HCT116 (cell line): ENCODE data around the gene LUZP2. TPM values are rescaled to one million over a fixed set of nuclear protein-coding genes. Genes with fewer than 3 reads are reported as not detected.

Experiments
- ATAC-seq: fragments of 200-7000 bp; cut with Tn5 transposase; 2 replicates; pipeline ENCODE4 v1.9.1; 2020; ENCODE audit warnings: mild to moderate bottlenecking, moderate library complexity
- BruUV-seq: library from RNA; stranded (reverse); fragments of 400-500 nt; replicated peaks from 2 replicates; lab custom pipeline; 2021; lab: Mats Ljungman, UMichigan
- CTCF ChIA-PET: fragments of 300-600 bp; sonication (Branson Sonifier 250); formaldehyde crosslinking; loops from one replicate; lab custom pipeline; 2021; ENCODE audit warnings: antibody characterized with exemption; lab: Charles Lee
- POLR2A ChIA-PET: fragments of 300-600, 350-600 bp; sonication (Branson Sonifier 250); formaldehyde crosslinking; loops from one replicate; lab custom pipeline; 2021; ENCODE audit warnings: antibody characterized with exemption; lab: Charles Lee
- RAD21 ChIA-PET, 2 experiments: fragments of 300-600 bp; sonication (Branson Sonifier 250); formaldehyde crosslinking; loops; one replicate each; lab custom pipeline; 2023; ENCODE audit warnings: low total read pairs in 2 of 2; ENCODE audit not compliant: uncharacterized antibody in 2 of 2, unreplicated experiment in 2 of 2, low non-redundant PET in 1 of 2; lab: Charles Lee
- DNase-seq: peaks from one replicate; pipeline ENCODE4 v3.0.0-alpha.2; 2010; ENCODE audit warnings: low read depth, low spot score
- H2AFZ ChIP-seq: fragments of 200-600 bp; shearing (Covaris generic), sonication (generic); 2 replicates; pipeline ENCODE4 v1.6.1; 2017; ENCODE audit warnings: low read depth, mixed run types, mixed read lengths, antibody characterized with exemption, low read length; ENCODE audit not compliant: poor library complexity, severe bottlenecking
- H3K27ac ChIP-seq: 2 replicates; pipeline ENCODE4 v1.5.1; 2012; ENCODE audit warnings: low read depth, low read length
- H3K27me3 ChIP-seq: fragments of 200-600 bp; sonication (generic); 2 replicates; pipeline ENCODE4 v1.6.1; 2016; ENCODE audit warnings: mixed run types, low read length, mixed read lengths; ENCODE audit not compliant: insufficient read depth
- H3K36me3 ChIP-seq, 2 experiments: fragments of 200-500 bp in 1 of 2; fragments of 200-600 bp in 1 of 2; sonication (Bioruptor generic) in 1 of 2; sonication (generic) in 1 of 2; 2 replicates each; pipeline versions ENCODE4 v1.5.1 to v1.6.1; 2014 to 2016; ENCODE audit warnings: low read length in 2 of 2, inconsistent platforms in 1 of 2, mixed read lengths in 1 of 2, mixed run types in 1 of 2; ENCODE audit not compliant: insufficient read depth in 2 of 2, control insufficient read depth in 1 of 2
- H3K4me1 ChIP-seq, 2 experiments: fragments of 200-600 bp in 1 of 2; sonication (generic) in 1 of 2; 2 replicates each; pipeline versions ENCODE4 v1.5.1 to v1.6.1; 2012 to 2017; ENCODE audit warnings: low read length in 2 of 2, inconsistent platforms in 1 of 2, mild to moderate bottlenecking in 1 of 2, mixed read lengths in 1 of 2, mixed run types in 1 of 2, moderate library complexity in 1 of 2; ENCODE audit not compliant: insufficient read depth in 2 of 2, control insufficient read depth in 1 of 2
- H3K4me2 ChIP-seq: fragments of 200-600 bp; sonication (generic); 2 replicates; pipeline ENCODE4 v1.6.1; 2017; ENCODE audit warnings: mixed run types, low read length, mixed read lengths
- H3K4me3 ChIP-seq, 2 experiments: fragments of 200-600 bp in 1 of 2; sonication (generic) in 1 of 2; replicated peaks in 1 of 2; 2 replicates each; pipeline ENCODE4 v1.5.1; 2011 to 2016; ENCODE audit warnings: low read length in 2 of 2, control low read depth in 1 of 2, low read depth in 1 of 2, mild to moderate bottlenecking in 1 of 2, mixed read lengths in 1 of 2, mixed run types in 1 of 2
- H3K79me2 ChIP-seq: fragments of 200-600 bp; sonication (generic); 2 replicates; pipeline ENCODE4 v1.6.1; 2017; ENCODE audit warnings: mild to moderate bottlenecking, mixed run types, low read length, moderate library complexity, mixed read lengths; ENCODE audit not compliant: insufficient read depth
- H3K9ac ChIP-seq: fragments of 200-600 bp; sonication (generic); 2 replicates; pipeline ENCODE4 v1.6.1; 2016; ENCODE audit warnings: low read length, mixed read lengths
- H3K9me2 ChIP-seq: fragments of 200-600 bp; sonication (generic), shearing (Covaris generic); 2 replicates; pipeline ENCODE4 v1.6.1; 2017; ENCODE audit warnings: mixed run types, mild to moderate bottlenecking, moderate library complexity; ENCODE audit not compliant: insufficient read depth
- H3K9me3 ChIP-seq, 2 experiments: fragments of 200-500 bp in 1 of 2; fragments of 200-600 bp in 1 of 2; sonication (Bioruptor generic) in 1 of 2; sonication (generic) in 1 of 2; 2 replicates each; pipeline ENCODE4 v1.6.1; 2014 to 2017; ENCODE audit warnings: low read length in 2 of 2, mixed read lengths in 2 of 2, inconsistent platforms in 1 of 2, low read depth in 1 of 2, mild to moderate bottlenecking in 1 of 2, mixed run types in 1 of 2, moderate library complexity in 1 of 2; ENCODE audit not compliant: control insufficient read depth in 1 of 2, insufficient read depth in 1 of 2
- H4K20me1 ChIP-seq: fragments of 200-600 bp; sonication (generic), shearing (Covaris generic); 2 replicates; pipeline ENCODE4 v1.6.1; 2017; ENCODE audit warnings: mixed run types, mild to moderate bottlenecking, moderate library complexity; ENCODE audit not compliant: insufficient read depth
- CEBPB ChIP-seq: IDR thresholded peaks from 2 replicates; pipeline ENCODE4 v1.6.1; 2012; ENCODE audit warnings: low read depth
- CTCF ChIP-seq, 3 experiments: fragments of 200-600 bp in 1 of 3; sonication (generic) in 1 of 3; IDR thresholded peaks in 2 of 3; conservative IDR thresholded peaks in 1 of 3; 2 replicates each; pipeline ENCODE4 v1.5.1; 2012 to 2017; ENCODE audit warnings: low read depth in 2 of 3, low read length in 2 of 3, antibody characterized with exemption in 1 of 3, borderline replicate concordance in 1 of 3, control low read depth in 1 of 3, mild to moderate bottlenecking in 1 of 3, mixed read lengths in 1 of 3, mixed run types in 1 of 3, moderate library complexity in 1 of 3; ENCODE audit not compliant: insufficient read depth in 1 of 3
- EGR1 ChIP-seq: IDR thresholded peaks from 2 replicates; pipeline ENCODE4 v1.6.1; 2012; ENCODE audit warnings: low read depth
- EZH2 ChIP-seq: fragments of 200-600 bp; sonication (generic); IDR thresholded peaks from 2 replicates; pipeline ENCODE4 v1.6.1; 2017; ENCODE audit warnings: antibody characterized with exemption, mixed run types
- EZH2phosphoT487 ChIP-seq: fragments of 200-600 bp; IDR thresholded peaks from 2 replicates; pipeline ENCODE4 v1.6.1; 2018; ENCODE audit warnings: antibody characterized with exemption, borderline replicate concordance
- FOSL1 ChIP-seq: IDR thresholded peaks from 2 replicates; pipeline ENCODE4 v1.6.1; 2012; ENCODE audit warnings: low read depth
- JUND ChIP-seq: IDR thresholded peaks from 2 replicates; pipeline ENCODE4 v1.6.1; 2012
- MAX ChIP-seq: IDR thresholded peaks from 2 replicates; pipeline ENCODE4 v1.6.1; 2012
- POLR2A ChIP-seq: IDR thresholded peaks from 2 replicates; pipeline ENCODE4 v1.7.0; 2011; ENCODE audit warnings: borderline replicate concordance; ENCODE audit not compliant: insufficient read depth, insufficient read length; ENCODE audit errors: extremely low read depth
- POLR2AphosphoS5 ChIP-seq: IDR thresholded peaks from 2 replicates; pipeline ENCODE4 v1.6.1; 2011; ENCODE audit warnings: mild to moderate bottlenecking, low read depth, low read length, moderate library complexity
- RAD21 ChIP-seq: IDR thresholded peaks from 2 replicates; pipeline ENCODE4 v1.6.1; 2012; ENCODE audit warnings: low read depth, mild to moderate bottlenecking
- REST ChIP-seq: IDR thresholded peaks from 2 replicates; pipeline ENCODE4 v1.6.1; 2012; ENCODE audit warnings: low read depth
- TCF7L2 ChIP-seq: IDR thresholded peaks from 2 replicates; pipeline ENCODE4 v1.7.0; 2011; ENCODE audit warnings: borderline replicate concordance, inconsistent platforms; ENCODE audit not compliant: insufficient read depth, insufficient read length; ENCODE audit errors: extremely low read depth
- YY1 ChIP-seq: IDR thresholded peaks from 2 replicates; pipeline ENCODE4 v1.6.1; 2011; ENCODE audit warnings: low read length, low read depth, moderate library complexity, mild to moderate bottlenecking; ENCODE audit not compliant: insufficient replicate concordance; ENCODE audit errors: extremely low read depth
- ZNF274 ChIP-seq: fragments of 200-500 bp; sonication (Bioruptor generic); IDR thresholded peaks from 2 replicates; pipeline ENCODE4 v1.6.1; 2014; ENCODE audit warnings: mild to moderate bottlenecking, low read depth, low read length, inconsistent platforms
- intact Hi-C: fragments of 100-400 bp; cut with micrococcal nuclease; formaldehyde crosslinking; loops from 2 replicates; pipeline ENCODE4 v1.10.0; 2022
- total RNA-seq: library from RNA; stranded (reverse); gene quantifications from one replicate; pipeline ENCODE4 v1.2.1, GENCODE V29; 2021; ENCODE audit not compliant: unreplicated experiment
- TF ChIP-seq, protein P1 (sequence below): IDR thresholded peaks from 2 replicates; pipeline ENCODE4 v1.6.1; 2012

LUZP2 gene
- total RNA-seq, 1 experiment from 2014 or later = not detected

DNA sequence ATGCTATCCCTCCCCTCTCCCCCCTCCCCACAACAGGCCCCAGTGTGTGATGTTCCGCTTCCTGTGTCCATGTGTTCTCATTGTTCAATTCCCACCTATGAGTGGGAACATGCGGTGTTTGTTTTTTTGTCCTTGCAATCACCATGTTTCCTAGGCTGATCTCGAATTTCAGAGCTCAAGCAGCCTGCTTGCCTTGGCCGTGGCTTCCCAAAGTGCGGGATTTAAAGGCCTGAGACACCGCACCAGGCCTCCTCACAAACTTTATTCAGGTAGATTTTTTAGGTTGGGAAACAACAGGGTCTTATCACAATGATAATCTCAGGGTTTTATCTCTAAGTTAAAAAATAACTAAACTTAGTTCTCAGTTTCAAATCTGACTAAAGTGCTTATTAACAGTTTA, 125.4 kb downstream of the LUZP2 start:
- Histone ChIP-seq H3K4me2 (no peak overlapping the region), H3K4me1 (no peaks in the 10 kb centered on the region), H3K79me2 (no peaks in the 10 kb centered on the region), H3K9me2 (no peaks in the 10 kb centered on the region), H3K27me3 (no peaks in the 10 kb centered on the region), H3K27ac (no peak overlapping the region), H4K20me1 (no peaks in the 10 kb centered on the region), H3K4me3 (no peak overlapping the region), H2AFZ (no peak overlapping the region), H3K36me3 (no peaks in the 10 kb centered on the region), H3K9me3 (peaks cover 0 to 11% of the 10 kb centered on the region in 2 experiments; a peak in 1 of 4 replicates), H3K9ac (no peak overlapping the region)
- RAD21 ChIA-PET = no interaction called here
- POLR2A ChIA-PET = no interaction called here
- CTCF ChIA-PET = no interaction called here
- intact Hi-C loops = no loop called here
- no TSS peak for BruUV-seq
- DNase-seq = no peak
- TF ChIP-seq TCF7L2 = no peak
- no peak for TF ChIP-seq ZNF274
- no peak for ATAC-seq

- no peaks in the 10 kb centered on the region for H4K20me1 ChIP-seq
- no peaks in the 10 kb centered on the region for H3K79me2 ChIP-seq
- no peaks in the 10 kb centered on the region for H3K36me3 ChIP-seq
- no peak overlapping the region for H3K4me2 ChIP-seq
- no TSS peak for BruUV-seq
- CTCF ChIA-PET = no interaction called here
- RAD21 ChIA-PET = no interaction called here
- no peak overlapping the region for H3K4me3 ChIP-seq
- ATAC-seq = no peak
- H3K27me3 ChIP-seq = no peaks in the 10 kb centered on the region
- H3K9me3 ChIP-seq = peaks cover 0 to 8% of the 10 kb centered on the region in 2 experiments; a peak in 1 of 4 replicates
- POLR2A ChIA-PET = no interaction called here
- H3K9me2 ChIP-seq = no peaks in the 10 kb centered on the region
- no peak for DNase-seq
- H3K27ac ChIP-seq = no peak overlapping the region
- H2AFZ ChIP-seq = no peak overlapping the region
- no peaks in the 10 kb centered on the region for H3K4me1 ChIP-seq
- intact Hi-C loops = no loop called here
- no peak overlapping the region for H3K9ac ChIP-seq
- TF ChIP-seq POLR2AphosphoS5 (no peak), EZH2 (no peak), POLR2A (no peak), ZNF274 (no peak), CEBPB (no peak), REST (no peak), FOSL1 (no peak), EZH2phosphoT487 (no peak), EGR1 (no peak), MAX (no peak), YY1 (no peak), JUND (no peak), RAD21 (no peak), CTCF (IDR thresholded peaks at IDR 0.05 in 2 of 3, conservative IDR thresholded peaks at IDR 0.05 in 1 of 3; ENCODE audit: borderline replicate concordance in 1 of 3, insufficient read depth in 1 of 3, low read depth in 2 of 3, low read length in 2 of 3) (no peak)
- TF ChIP-seq, protein P1, sequence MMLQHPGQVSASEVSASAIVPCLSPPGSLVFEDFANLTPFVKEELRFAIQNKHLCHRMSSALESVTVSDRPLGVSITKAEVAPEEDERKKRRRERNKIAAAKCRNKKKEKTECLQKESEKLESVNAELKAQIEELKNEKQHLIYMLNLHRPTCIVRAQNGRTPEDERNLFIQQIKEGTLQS = no peak
These were observed 126.3 kb downstream of the LUZP2 start for GRCh38 chr11:24623121-24623520.
